Measurements from ENCODE around the gene CERS1.

- TF ChIP-seq CTCF (IDR thresholded peaks at IDR 0.05), result no peak
- no peak for TF ChIP-seq POLR2A (IDR thresholded peaks at IDR 0.05)
Measured at GRCh38 chr19:18833849-18834643, 61.9 kb downstream of the CERS1 start.
